Mononuclear cell (primary cell): ENCODE data around the gene SPATA22. TPM values are rescaled to one million over a fixed set of nuclear protein-coding genes. Genes with fewer than 3 reads are reported as not detected.
"Not testable (repeated sequence)": the region's sequence is repeated elsewhere in the genome, so short reads cannot be mapped to it uniquely, and the experiment has no call there.

Experiments used
- H3K27me3 ChIP-seq: 2 replicates; pipeline ENCODE4 v1.6.0; 2011; ENCODE audit warnings: low read length, control low read depth; ENCODE audit not compliant: insufficient read depth
- H3K4me1 ChIP-seq: 2 replicates; pipeline ENCODE4 v1.5.1; 2011; ENCODE audit warnings: mild to moderate bottlenecking, low read length, control low read depth; ENCODE audit not compliant: insufficient read depth
- H3K4me3 ChIP-seq: 2 replicates; pipeline ENCODE4 v1.5.1; 2011; ENCODE audit warnings: mild to moderate bottlenecking, low read length, moderate library complexity
- H3K9me3 ChIP-seq: 2 replicates; pipeline ENCODE4 v1.5.1; 2011; ENCODE audit warnings: low read depth, mild to moderate bottlenecking, control low read depth, low read length
- total RNA-seq: library from RNA; depleted of rRNA; stranded (reverse); fragments of >200 nt; gene quantifications from one replicate; pipeline ENCODE4 v1.2.3, GENCODE V29; 2012

The SPATA22 gene
- total RNA-seq, 1 donor: not detected

DNA sequence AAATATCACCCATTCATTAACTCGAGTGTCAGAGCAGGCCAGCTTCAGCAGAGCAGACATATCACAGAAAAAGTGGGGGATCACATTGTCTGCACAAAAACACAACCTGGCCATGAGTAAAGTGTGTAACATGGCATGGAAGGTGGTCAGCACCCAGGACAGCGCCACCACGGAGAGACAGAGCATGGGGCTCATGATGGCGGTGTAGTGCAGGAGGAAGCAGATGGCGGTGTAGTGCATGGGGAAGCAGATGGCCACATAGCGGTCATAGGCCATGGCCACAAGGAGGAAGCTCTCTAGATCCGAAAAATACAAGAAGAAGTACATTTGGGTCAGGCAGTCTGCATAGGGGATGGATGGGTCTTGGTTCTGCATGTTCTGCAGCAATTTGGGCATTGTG, 38.4 kb downstream of the SPATA22 start:
- not testable (repeated sequence) for H3K9me3 ChIP-seq, H3K27me3 ChIP-seq, H3K4me3 ChIP-seq, H3K4me1 ChIP-seq

DNA sequence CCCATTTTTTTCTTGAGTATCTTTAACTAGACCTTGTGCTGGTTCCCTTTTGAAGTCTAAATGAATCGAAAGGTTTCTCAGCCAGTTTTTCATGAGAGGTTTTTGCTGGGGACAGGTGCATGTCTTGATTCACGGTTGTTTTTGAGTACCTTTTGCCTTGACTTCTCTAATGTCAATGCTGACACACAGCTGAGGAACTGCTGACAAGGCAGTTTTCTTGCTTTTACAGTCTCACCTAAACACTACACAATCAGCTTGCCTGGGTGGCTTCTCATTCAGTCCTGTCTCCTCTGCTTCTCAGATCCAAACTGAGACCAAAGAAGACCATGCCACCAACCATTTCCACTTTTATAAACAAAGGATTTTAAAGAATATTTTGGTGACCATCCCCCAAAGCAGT, 53.4 kb downstream of the SPATA22 start:
- peaks cover 4% of the 10 kb centered on the region for H3K27me3 ChIP-seq
- no peak overlapping the region for H3K4me3 ChIP-seq
- no peaks in the 10 kb centered on the region for H3K9me3 ChIP-seq
- H3K4me1 ChIP-seq: no peaks in the 10 kb centered on the region

- Histone ChIP-seq H3K4me1 (no peaks in the 10 kb centered on the region), H3K27me3 (peaks cover 5% of the 10 kb centered on the region), H3K9me3 (no peaks in the 10 kb centered on the region), H3K4me3 (no peak overlapping the region)
These were observed 56.0 kb downstream of the SPATA22 start for GRCh38 chr17:3415610-3416009.

GRCh38 chr17:3412216-3412615, 59.4 kb downstream of the SPATA22 start:
- H3K4me3 ChIP-seq, H3K27me3 ChIP-seq: not testable (repeated sequence)

GRCh38 chr17:3411070-3411469, 60.5 kb downstream of the SPATA22 start, which contains the start of gene OR3A3:
Gene OR3A3, plus strand, starts transcription at chr17:3411370.
- Histone ChIP-seq H3K4me3 (no peak within 1 kb of the TSS), H3K27me3 (peaks cover 6% of the 10 kb centered on the region), H3K9me3 (no peaks in the 10 kb centered on the region), H3K4me1 (no peaks in the 10 kb centered on the region)

More at GRCh38 chr17:3412216-3412615, 59.4 kb downstream of the SPATA22 start:
- H3K4me1 ChIP-seq, H3K9me3 ChIP-seq: not testable (repeated sequence)

DNA sequence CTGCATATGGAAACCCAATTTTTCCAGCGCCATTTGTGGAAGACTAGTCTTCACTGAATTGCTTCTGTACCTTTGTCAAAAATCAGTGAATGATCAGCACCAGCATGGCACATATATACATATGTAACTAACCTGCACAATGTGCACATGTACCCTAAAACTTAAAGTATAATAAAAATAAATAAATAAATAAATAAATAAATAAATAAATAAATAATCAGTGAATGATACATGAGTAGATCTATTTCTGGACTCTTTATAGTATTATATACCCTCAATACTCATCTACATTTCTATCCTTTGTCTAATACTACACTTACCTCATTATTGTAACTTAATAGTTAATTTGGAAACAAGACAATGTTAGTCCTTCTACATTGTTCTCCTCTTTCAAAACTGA, 67.8 kb downstream of the SPATA22 start:
- H3K4me1 ChIP-seq, H3K9me3 ChIP-seq, H3K27me3 ChIP-seq, H3K4me3 ChIP-seq: not testable (repeated sequence)

GRCh38 chr17:3401786-3402185, 69.8 kb downstream of the SPATA22 start:
- Histone ChIP-seq H3K27me3 (no peaks in the 10 kb centered on the region), H3K4me1 (no peaks in the 10 kb centered on the region), H3K9me3 (no peaks in the 10 kb centered on the region), H3K4me3 (no peak overlapping the region)

DNA sequence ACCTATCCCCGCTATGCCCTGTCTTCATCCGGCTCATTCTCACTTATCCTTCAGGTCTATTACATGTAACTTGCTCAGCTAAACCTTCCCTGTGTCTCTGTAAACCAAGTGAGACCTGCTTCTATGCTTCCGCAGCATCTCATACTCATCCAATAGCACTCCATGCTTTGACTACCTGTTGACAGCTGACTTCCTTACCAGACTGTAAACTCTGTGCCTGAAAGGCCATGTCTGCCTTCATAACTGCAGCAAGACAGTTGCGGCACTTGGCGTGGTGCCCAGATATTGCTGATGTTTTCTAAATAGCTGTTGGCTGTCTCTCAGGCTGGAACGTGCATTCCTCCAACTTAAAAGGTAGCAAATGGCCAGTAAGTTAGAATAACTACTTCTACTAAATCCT, 71.6 kb downstream of the SPATA22 start:
- no peaks in the 10 kb centered on the region for H3K9me3 ChIP-seq
- H3K27me3 ChIP-seq: no peaks in the 10 kb centered on the region
- no peaks in the 10 kb centered on the region for H3K4me1 ChIP-seq
- H3K4me3 ChIP-seq: no peak overlapping the region

- peaks cover 3% of the 10 kb centered on the region for H3K27me3 ChIP-seq
- no peak within 1 kb of the TSS for H3K4me3 ChIP-seq
- no peaks in the 10 kb centered on the region for H3K4me1 ChIP-seq
- H3K9me3 ChIP-seq: no peaks in the 10 kb centered on the region
These were observed 73.3 kb downstream of the SPATA22 start, which contains the start of gene OR1E1 for GRCh38 chr17:3398310-3398709. Gene OR1E1, minus strand, starts transcription at chr17:3398410. Its CDS starts 0 bp downstream, at chr17:3398410.

DNA sequence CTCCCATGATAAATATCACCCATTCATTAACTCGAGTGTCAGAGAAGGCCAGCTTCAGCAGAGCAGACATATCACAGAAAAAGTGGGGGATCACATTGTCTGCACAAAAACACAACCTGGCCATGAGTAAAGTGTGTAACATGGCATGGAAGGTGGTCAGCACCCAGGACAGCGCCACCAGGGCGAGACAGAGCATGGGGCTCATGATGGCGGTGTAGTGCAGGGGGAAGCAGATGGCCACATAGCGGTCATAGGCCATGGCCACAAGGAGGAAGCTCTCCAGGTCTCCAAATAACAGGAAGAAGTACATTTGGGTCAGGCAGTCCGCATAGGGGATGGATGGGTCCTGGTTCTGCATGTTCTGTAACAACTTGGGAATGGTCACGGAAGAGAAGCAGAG, 73.8 kb downstream of the SPATA22 start:
- H3K4me1 ChIP-seq, H3K27me3 ChIP-seq, H3K9me3 ChIP-seq, H3K4me3 ChIP-seq: not testable (repeated sequence)

Other genes starting within 250 kb of the SPATA22 start
- not detected for gene OR3A1, start 173.5 kb downstream of the SPATA22 start, total RNA-seq
- 0.63 TPM for gene OR3A2, start 85.5 kb downstream of the SPATA22 start, total RNA-seq
- 0.10 TPM for gene OR1E1, start 73.4 kb downstream of the SPATA22 start, total RNA-seq
- gene OR3A3, start 60.4 kb downstream of the SPATA22 start, total RNA-seq: not detected
- not detected for gene OR1E2, start 38.0 kb downstream of the SPATA22 start, total RNA-seq
- not detected for gene ASPA, start 4.2 kb upstream of the SPATA22 start, total RNA-seq
- gene TRPV3, start 86.0 kb upstream of the SPATA22 start, total RNA-seq: 0.21 TPM
- gene TRPV1, start 137.6 kb upstream of the SPATA22 start, total RNA-seq: 1.2 TPM
- 4.7 TPM for gene SHPK, start 164.4 kb upstream of the SPATA22 start, total RNA-seq
- 4.5 TPM for gene CTNS, start 164.9 kb upstream of the SPATA22 start, total RNA-seq
- gene TAX1BP3, start 196.8 kb upstream of the SPATA22 start, total RNA-seq: 25.4 TPM
- gene EMC6, start 197.0 kb upstream of the SPATA22 start, total RNA-seq: 15.5 TPM
- gene P2RX5, start 224.3 kb upstream of the SPATA22 start, total RNA-seq: 15.6 TPM